Panc1 (cell line): ENCODE results near the gene TRIM54. TPM values are rescaled to one million over a fixed set of nuclear protein-coding genes. Genes with fewer than 3 reads are reported as not detected.

Experiments
- ATAC-seq: fragments of 200-7000 bp; cut with Tn5 transposase; 2 replicates; pipeline ENCODE4 v1.9.1; 2020; ENCODE audit warnings: mild to moderate bottlenecking, moderate library complexity
- BruUV-seq: library from RNA; stranded (reverse); fragments of 400-500 nt; replicated peaks from 2 replicates; lab custom pipeline; 2021; lab: Mats Ljungman, UMichigan
- CTCF ChIA-PET: fragments of 300-600 bp; sonication (Branson Sonifier 250); formaldehyde crosslinking; loops from one replicate; lab custom pipeline; 2022; ENCODE audit warnings: antibody characterized with exemption; lab: Charles Lee
- POLR2A ChIA-PET: fragments of 300-600 bp; sonication (Branson Sonifier 250); formaldehyde crosslinking; loops from one replicate; lab custom pipeline; 2022; ENCODE audit warnings: antibody characterized with exemption; lab: Charles Lee
- DNase-seq: peaks from one replicate; pipeline ENCODE4 v3.0.0-alpha.2; 2010; ENCODE audit warnings: low read depth, low spot score
- H3K27ac ChIP-seq: 2 replicates; pipeline ENCODE4 v1.5.1; 2011; ENCODE audit warnings: mild to moderate bottlenecking, low read length, inconsistent platforms
- H3K27me3 ChIP-seq: fragments of 200-500 bp; sonication (Bioruptor generic); 2 replicates; pipeline ENCODE4 v1.6.0; 2014; ENCODE audit warnings: low read length, inconsistent platforms; ENCODE audit not compliant: control insufficient read depth, insufficient read depth
- H3K36me3 ChIP-seq: fragments of 200-500 bp; sonication (Bioruptor generic); 2 replicates; pipeline ENCODE4 v1.5.1; 2014; ENCODE audit warnings: inconsistent platforms, mild to moderate bottlenecking, low read length, moderate library complexity; ENCODE audit not compliant: control insufficient read depth, insufficient read depth
- H3K4me1 ChIP-seq: 2 replicates; pipeline ENCODE4 v1.5.1; 2011; ENCODE audit warnings: inconsistent platforms, mild to moderate bottlenecking, low read length, moderate library complexity; ENCODE audit not compliant: control insufficient read depth, insufficient read depth
- H3K4me3 ChIP-seq, 2 experiments: 2 replicates each; pipeline ENCODE4 v1.5.1; 2011 to 2012; ENCODE audit warnings: low read depth in 2 of 2, low read length in 2 of 2, mild to moderate bottlenecking in 2 of 2, inconsistent platforms in 1 of 2, moderate library complexity in 1 of 2
- H3K9me3 ChIP-seq: fragments of 200-500 bp; sonication (Bioruptor generic); 2 replicates; pipeline ENCODE4 v1.5.1; 2014; ENCODE audit warnings: low read depth, mild to moderate bottlenecking, inconsistent platforms, low read length, moderate library complexity; ENCODE audit not compliant: control insufficient read depth, insufficient read depth
- POLR2AphosphoS5 ChIP-seq: IDR thresholded peaks from 2 replicates; pipeline ENCODE4 v1.6.1; 2012; ENCODE audit warnings: mild to moderate bottlenecking, low read depth, low read length, moderate library complexity
- SIN3A ChIP-seq: IDR thresholded peaks from 2 replicates; pipeline ENCODE4 v1.6.1; 2012; ENCODE audit warnings: low read depth, mild to moderate bottlenecking, low read length, moderate library complexity, borderline replicate concordance; ENCODE audit not compliant: insufficient read depth
- TCF7L2 ChIP-seq: IDR thresholded peaks from 2 replicates; pipeline ENCODE4 v1.6.1; 2011; ENCODE audit warnings: mild to moderate bottlenecking, low read depth, low read length, inconsistent platforms
- in situ Hi-C: cut with HindIII; loops from 2 replicates; pipeline ENCODE4 v1.10.0; 2016; ENCODE audit warnings: low sequenced_read_pairs, low pct_unique_long_range_greater_than_20kb
- intact Hi-C: fragments of 100-400 bp; cut with micrococcal nuclease; formaldehyde crosslinking; loops from one replicate; pipeline ENCODE4 v1.10.0; 2022; ENCODE audit not compliant: unreplicated experiment
- total RNA-seq: library from RNA; stranded (reverse); gene quantifications from one replicate; pipeline ENCODE4 v1.2.1, GENCODE V29; 2021; ENCODE audit not compliant: unreplicated experiment
- TF ChIP-seq, protein P1 (sequence below): fragments of 450-650 bp; IDR thresholded peaks from 2 replicates; pipeline ENCODE4 v1.5.1; 2017; ENCODE audit warnings: mild to moderate bottlenecking
- TF ChIP-seq, protein P2 (sequence below), 2 experiments: IDR thresholded peaks; 2 replicates each; pipeline ENCODE4 v1.6.1; 2011 to 2012; ENCODE audit warnings: low read depth in 2 of 2, control low read depth in 1 of 2, low read length in 1 of 2, mild to moderate bottlenecking in 1 of 2, moderate library complexity in 1 of 2; ENCODE audit not compliant: insufficient read depth in 1 of 2

The TRIM54 gene
- total RNA-seq, 1 experiment from 2014 or later, result 0.21 TPM

GRCh38 chr2:27356056-27356381 lies 73.8 kb downstream of the TRIM54 start:
- peaks cover 19% of the 10 kb centered on the region for H3K4me1 ChIP-seq
- H3K9me3 ChIP-seq, result no peaks in the 10 kb centered on the region
- BruUV-seq, result no TSS peak
- intact Hi-C loops (no loop called here), in situ Hi-C loops (no loop called here)
- peak overlapping the region; percentile 62 to 99 for H3K4me3 ChIP-seq
- ChIA-PET CTCF (no interaction called here), POLR2A (interaction anchor here (0.9 kb wide), 1 partner anchor 16 kb away, joined by 7 read pairs; no protein-coding TSS in a partner anchor)
- ATAC-seq (peak; percentile 55), DNase-seq (no peak)
- TF ChIP-seq, protein P1, sequence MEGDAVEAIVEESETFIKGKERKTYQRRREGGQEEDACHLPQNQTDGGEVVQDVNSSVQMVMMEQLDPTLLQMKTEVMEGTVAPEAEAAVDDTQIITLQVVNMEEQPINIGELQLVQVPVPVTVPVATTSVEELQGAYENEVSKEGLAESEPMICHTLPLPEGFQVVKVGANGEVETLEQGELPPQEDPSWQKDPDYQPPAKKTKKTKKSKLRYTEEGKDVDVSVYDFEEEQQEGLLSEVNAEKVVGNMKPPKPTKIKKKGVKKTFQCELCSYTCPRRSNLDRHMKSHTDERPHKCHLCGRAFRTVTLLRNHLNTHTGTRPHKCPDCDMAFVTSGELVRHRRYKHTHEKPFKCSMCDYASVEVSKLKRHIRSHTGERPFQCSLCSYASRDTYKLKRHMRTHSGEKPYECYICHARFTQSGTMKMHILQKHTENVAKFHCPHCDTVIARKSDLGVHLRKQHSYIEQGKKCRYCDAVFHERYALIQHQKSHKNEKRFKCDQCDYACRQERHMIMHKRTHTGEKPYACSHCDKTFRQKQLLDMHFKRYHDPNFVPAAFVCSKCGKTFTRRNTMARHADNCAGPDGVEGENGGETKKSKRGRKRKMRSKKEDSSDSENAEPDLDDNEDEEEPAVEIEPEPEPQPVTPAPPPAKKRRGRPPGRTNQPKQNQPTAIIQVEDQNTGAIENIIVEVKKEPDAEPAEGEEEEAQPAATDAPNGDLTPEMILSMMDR, result no peak
- no peak for TF ChIP-seq TCF7L2
- TF ChIP-seq, protein P2, sequence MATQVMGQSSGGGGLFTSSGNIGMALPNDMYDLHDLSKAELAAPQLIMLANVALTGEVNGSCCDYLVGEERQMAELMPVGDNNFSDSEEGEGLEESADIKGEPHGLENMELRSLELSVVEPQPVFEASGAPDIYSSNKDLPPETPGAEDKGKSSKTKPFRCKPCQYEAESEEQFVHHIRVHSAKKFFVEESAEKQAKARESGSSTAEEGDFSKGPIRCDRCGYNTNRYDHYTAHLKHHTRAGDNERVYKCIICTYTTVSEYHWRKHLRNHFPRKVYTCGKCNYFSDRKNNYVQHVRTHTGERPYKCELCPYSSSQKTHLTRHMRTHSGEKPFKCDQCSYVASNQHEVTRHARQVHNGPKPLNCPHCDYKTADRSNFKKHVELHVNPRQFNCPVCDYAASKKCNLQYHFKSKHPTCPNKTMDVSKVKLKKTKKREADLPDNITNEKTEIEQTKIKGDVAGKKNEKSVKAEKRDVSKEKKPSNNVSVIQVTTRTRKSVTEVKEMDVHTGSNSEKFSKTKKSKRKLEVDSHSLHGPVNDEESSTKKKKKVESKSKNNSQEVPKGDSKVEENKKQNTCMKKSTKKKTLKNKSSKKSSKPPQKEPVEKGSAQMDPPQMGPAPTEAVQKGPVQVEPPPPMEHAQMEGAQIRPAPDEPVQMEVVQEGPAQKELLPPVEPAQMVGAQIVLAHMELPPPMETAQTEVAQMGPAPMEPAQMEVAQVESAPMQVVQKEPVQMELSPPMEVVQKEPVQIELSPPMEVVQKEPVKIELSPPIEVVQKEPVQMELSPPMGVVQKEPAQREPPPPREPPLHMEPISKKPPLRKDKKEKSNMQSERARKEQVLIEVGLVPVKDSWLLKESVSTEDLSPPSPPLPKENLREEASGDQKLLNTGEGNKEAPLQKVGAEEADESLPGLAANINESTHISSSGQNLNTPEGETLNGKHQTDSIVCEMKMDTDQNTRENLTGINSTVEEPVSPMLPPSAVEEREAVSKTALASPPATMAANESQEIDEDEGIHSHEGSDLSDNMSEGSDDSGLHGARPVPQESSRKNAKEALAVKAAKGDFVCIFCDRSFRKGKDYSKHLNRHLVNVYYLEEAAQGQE (IDR thresholded peaks at IDR 0.05; ENCODE audit: insufficient read depth in 1 of 2, low read depth in 2 of 2, low read length in 1 of 2), result no peak
- 0 out of 2 replicates have a peak, but pooled peaks have one; percentile 27 for TF ChIP-seq SIN3A
- no peak for TF ChIP-seq POLR2AphosphoS5
- peak overlapping the region; percentile 93 for H3K27ac ChIP-seq
- H3K27me3 ChIP-seq, result no peaks in the 10 kb centered on the region
- H3K36me3 ChIP-seq, result no peaks in the 10 kb centered on the region; the same call in 1 of the 2 replicates

- Histone ChIP-seq H3K27ac (peak within 1 kb of the TSS; percentile 93), H3K4me3 (peak within 1 kb of the TSS; percentile 62 to 99), H3K9me3 (no peaks in the 10 kb centered on the region), H3K27me3 (no peaks in the 10 kb centered on the region), H3K36me3 (no peaks in the 10 kb centered on the region; the same call in 1 of the 2 replicates), H3K4me1 (peaks cover 19% of the 10 kb centered on the region)
- DNase-seq, result peak; percentile 91
- BruUV-seq, result TSS peak; percentile 70
- peak; percentile 95 for ATAC-seq
- ChIA-PET CTCF (no interaction called here), POLR2A (interaction anchor here (0.6 to 0.8 kb wide), 2 partner anchors 9 to 10 kb away, joined by 5 read pairs; no protein-coding TSS in a partner anchor)
- intact Hi-C loops, result no loop called here
- TF ChIP-seq TCF7L2 (peak; percentile 44; the same call in 1 of the 2 replicates), POLR2AphosphoS5 (peak; percentile 67), SIN3A (peak; percentile 70; the same call in 1 of the 2 replicates)
- TF ChIP-seq, protein P1, result no peak
- TF ChIP-seq, protein P2 (IDR thresholded peaks at IDR 0.05; ENCODE audit: insufficient read depth in 1 of 2, low read depth in 2 of 2, low read length in 1 of 2), result no peak
- in situ Hi-C loops, result no loop called here
Measured at GRCh38 chr2:27356382-27357181, 74.4 kb downstream of the TRIM54 start, which contains the start of gene GTF3C2. GTF3C2 (minus strand) TSS chr2:27356764; CDS start chr2:27343554, 13,210 bp downstream.
